DOHH2 (cell line): ENCODE results near the gene NELFB.

ENCODE experiments used
- H3F3A ChIP-seq: fragments of 200-600 bp; sonication (generic), shearing (Covaris generic); 2 replicates; pipeline ENCODE4 v1.6.0; 2016; ENCODE audit warnings: antibody characterized with exemption, mild to moderate bottlenecking; ENCODE audit not compliant: control insufficient read depth, insufficient read depth
- H3K27ac ChIP-seq: fragments of 200-600 bp; sonication (generic); 2 replicates; pipeline ENCODE4 v1.5.1; 2014; ENCODE audit warnings: low read depth, mild to moderate bottlenecking, low read length, moderate library complexity
- H3K27me3 ChIP-seq: fragments of 200-600 bp; sonication (generic); 2 replicates; pipeline ENCODE4 v1.6.1; 2014; ENCODE audit warnings: mild to moderate bottlenecking, low read length, mixed read lengths; ENCODE audit not compliant: control insufficient read depth
- H3K36me3 ChIP-seq: fragments of 200-600 bp; sonication (generic); 2 replicates; pipeline ENCODE4 v1.6.1; 2014; ENCODE audit warnings: mild to moderate bottlenecking, low read length, moderate library complexity, mixed read lengths; ENCODE audit not compliant: control insufficient read depth
- H3K4me1 ChIP-seq: fragments of 200-600 bp; sonication (generic); 2 replicates; pipeline ENCODE4 v1.6.1; 2014; ENCODE audit warnings: mild to moderate bottlenecking, low read length, mixed read lengths; ENCODE audit not compliant: control insufficient read depth
- H3K4me2 ChIP-seq: fragments of 200-600 bp; sonication (generic); 2 replicates; pipeline ENCODE4 v1.6.0; 2014; ENCODE audit warnings: mild to moderate bottlenecking, low read length, moderate library complexity
- H3K4me3 ChIP-seq: fragments of 200-600 bp; sonication (generic); 2 replicates; pipeline ENCODE4 v1.5.1; 2014; ENCODE audit warnings: mild to moderate bottlenecking, low read length, mixed read lengths
- H3K79me2 ChIP-seq: fragments of 200-600 bp; sonication (generic); 2 replicates; pipeline ENCODE4 v1.6.1; 2014; ENCODE audit warnings: mild to moderate bottlenecking, low read length, mixed read lengths; ENCODE audit not compliant: control insufficient read depth
- H3K9me2 ChIP-seq: fragments of 200-600 bp; sonication (generic); replicated peaks from 2 replicates; pipeline ENCODE4 v1.6.1; 2014; ENCODE audit warnings: mild to moderate bottlenecking, low read length, mixed read lengths; ENCODE audit not compliant: control insufficient read depth
- H3K9me3 ChIP-seq: fragments of 200-600 bp; sonication (generic); 2 replicates; pipeline ENCODE4 v1.6.1; 2014; ENCODE audit warnings: antibody characterized with exemption, low read length, mixed read lengths; ENCODE audit not compliant: control insufficient read depth, insufficient read depth
- H4K20me1 ChIP-seq: fragments of 200-600 bp; sonication (generic); 2 replicates; pipeline ENCODE4 v1.6.0; 2014; ENCODE audit warnings: low read depth, mild to moderate bottlenecking, antibody characterized with exemption, low read length, moderate library complexity; ENCODE audit not compliant: control insufficient read depth, insufficient read depth
- CTCF ChIP-seq: fragments of 200-600 bp; sonication (generic); IDR thresholded peaks from one replicate; pipeline ENCODE4 v1.5.1; 2014; ENCODE audit warnings: antibody characterized with exemption, mild to moderate bottlenecking, low read depth, low read length; ENCODE audit not compliant: poor library complexity, severe bottlenecking
- EZH2phosphoT487 ChIP-seq: fragments of 200-600 bp; sonication (generic); IDR thresholded peaks from 2 replicates; pipeline ENCODE4 v1.6.1; 2017; ENCODE audit warnings: borderline replicate concordance, mild to moderate bottlenecking, antibody characterized with exemption, low read length, moderate library complexity, mixed read lengths

Gene NELFB

GRCh38 chr9:137254624-137255447 is at the start of gene NELFB:
Gene NELFB (plus strand): TSS chr9:137255327.
- H3K27ac ChIP-seq: peak within 1 kb of the TSS; percentile 63
- no peak for TF ChIP-seq EZH2phosphoT487
- TF ChIP-seq CTCF: no peak
- peak within 1 kb of the TSS; percentile 97 for H3K4me2 ChIP-seq
- H3K27me3 ChIP-seq: no peaks in the 10 kb centered on the region
- peak within 1 kb of the TSS; percentile 86 for H3K4me3 ChIP-seq
- no peaks in the 10 kb centered on the region for H3K9me3 ChIP-seq
- H3K36me3 ChIP-seq: peaks cover 36% of the 10 kb centered on the region
- peaks cover 30% of the 10 kb centered on the region for H3K79me2 ChIP-seq
- H3F3A ChIP-seq: no peaks in the 10 kb centered on the region
- H3K9me2 ChIP-seq: no peaks in the 10 kb centered on the region
- no peaks in the 10 kb centered on the region for H4K20me1 ChIP-seq
- peaks cover 48% of the 10 kb centered on the region for H3K4me1 ChIP-seq

GRCh38 chr9:137206602-137207001 is 48.5 kb upstream of the NELFB start:
- Histone ChIP-seq H3K27me3 (no peaks in the 10 kb centered on the region), H3K79me2 (peaks cover 69% of the 10 kb centered on the region), H4K20me1 (peaks cover 5% of the 10 kb centered on the region; the same call in 1 of the 2 replicates), H3K9me3 (no peaks in the 10 kb centered on the region), H3K36me3 (peaks cover 40% of the 10 kb centered on the region), H3K9me2 (no peaks in the 10 kb centered on the region), H3K4me2 (peak overlapping the region; percentile 92), H3K4me3 (peak overlapping the region; percentile 99), H3K27ac (no peak overlapping the region), H3F3A (peaks cover 6% of the 10 kb centered on the region), H3K4me1 (peaks cover 46% of the 10 kb centered on the region)
- TF ChIP-seq EZH2phosphoT487 (no peak), CTCF (no peak)

- Histone ChIP-seq H3K4me2 (no peak overlapping the region), H3K27ac (no peak overlapping the region), H4K20me1 (no peaks in the 10 kb centered on the region), H3K4me1 (peaks cover 10% of the 10 kb centered on the region), H3F3A (no peaks in the 10 kb centered on the region), H3K27me3 (no peaks in the 10 kb centered on the region), H3K79me2 (peaks cover 19% of the 10 kb centered on the region), H3K9me3 (no peaks in the 10 kb centered on the region), H3K36me3 (peaks cover 48% of the 10 kb centered on the region), H3K4me3 (no peak overlapping the region), H3K9me2 (no peaks in the 10 kb centered on the region)
- TF ChIP-seq EZH2phosphoT487 (no peak), CTCF (no peak)
These were observed 43.6 kb upstream of the NELFB start for GRCh38 chr9:137211532-137211931.
